ENCODE results near the gene HOATZ. TPM values are rescaled to one million over a fixed set of nuclear protein-coding genes. Genes with fewer than 3 reads are reported as not detected.
A peak's percentile ranks its signal among the peaks of the same experiment; 100 is the strongest.

HOATZ gene
- total and polyA plus RNA-seq, 2 donors from 2014 or later: not detected

- Histone ChIP-seq H3K27ac (ENCODE audit: low read depth in 2 of 2, low read length in 2 of 2) (peak overlapping the region in 1 of 2 donors; percentile 6), H3K27me3 (ENCODE audit: control insufficient read depth, insufficient read depth, low read length) (no peaks in the 10 kb centered on the region), H3K4me1 (ENCODE audit: control insufficient read depth in 2 of 3, insufficient read depth in 2 of 3, low read depth in 1 of 3, low read length in 3 of 3) (peaks cover 0 to 17% (median 0%) of the 10 kb centered on the region in 3 donors), H3K4me3 (ENCODE audit: low read length in 3 of 3) (peak overlapping the region in 2 of 3 donors; percentile 45 to 49), H3K9me3 (ENCODE audit: control insufficient read depth in 2 of 3, insufficient read depth in 1 of 3, low read length in 3 of 3) (no peaks in the 10 kb centered on the region), H3K36me3 (ENCODE audit: control insufficient read depth in 2 of 3, insufficient read depth in 3 of 3, low read length in 3 of 3) (no peaks in the 10 kb centered on the region), H3K9ac (ENCODE audit: low read length in 3 of 3) (no peak overlapping the region)
- no peak for TF ChIP-seq CTCF (IDR thresholded peaks at IDR 0.05; ENCODE audit: borderline replicate concordance, extremely low read depth, insufficient read depth)
- FAIRE-seq (no peak), DNase-seq (peak in 2 of 5 donors; percentile 31 to 40)
- intact Hi-C loops (cut with DNase I): no loop called here
Observed at GRCh38 chr11:111539426-111540113, 25.0 kb downstream of the HOATZ start.

- no peaks in the 10 kb centered on the region for H3K9me3 ChIP-seq (ENCODE audit: control insufficient read depth in 2 of 3, insufficient read depth in 1 of 3, low read length in 3 of 3)
- FAIRE-seq: no peak
- H3K27me3 ChIP-seq (ENCODE audit: control insufficient read depth, insufficient read depth, low read length): no peaks in the 10 kb centered on the region
- intact Hi-C loops (cut with DNase I): no loop called here
- no peaks in the 10 kb centered on the region for H3K36me3 ChIP-seq (ENCODE audit: control insufficient read depth in 2 of 3, insufficient read depth in 3 of 3, low read length in 3 of 3)
- peak; percentile 61 to 88 (median 78) for DNase-seq
- H3K27ac ChIP-seq (ENCODE audit: low read depth in 2 of 2, low read length in 2 of 2): peak within 1 kb of the TSS; percentile 7 to 48
- H3K4me1 ChIP-seq (ENCODE audit: control insufficient read depth in 2 of 3, insufficient read depth in 2 of 3, low read depth in 1 of 3, low read length in 3 of 3): peaks cover 0 to 17% (median 0%) of the 10 kb centered on the region in 3 donors
- peak within 1 kb of the TSS; percentile 44 to 49 (median 45) for H3K4me3 ChIP-seq (ENCODE audit: low read length in 3 of 3)
- TF ChIP-seq CTCF (IDR thresholded peaks at IDR 0.05; ENCODE audit: borderline replicate concordance, extremely low read depth, insufficient read depth): no peak
- peak within 1 kb of the TSS in 1 of 3 donors; percentile 11 for H3K9ac ChIP-seq (ENCODE audit: low read length in 3 of 3)
Observed at GRCh38 chr11:111540114-111540936, 25.7 kb downstream of the HOATZ start, which contains the start of gene LAYN. Gene LAYN (plus strand): TSS chr11:111540720. CDS start chr11:111540844, 124 bp downstream.

- H3K27ac ChIP-seq (ENCODE audit: low read depth in 2 of 2, low read length in 2 of 2): peak overlapping the region; percentile 7 to 48
- no peak overlapping the region for H3K9ac ChIP-seq (ENCODE audit: low read length in 3 of 3)
- H3K27me3 ChIP-seq (ENCODE audit: control insufficient read depth, insufficient read depth, low read length): no peaks in the 10 kb centered on the region
- intact Hi-C loops (cut with DNase I): no loop called here
- no peak for TF ChIP-seq CTCF (IDR thresholded peaks at IDR 0.05; ENCODE audit: borderline replicate concordance, extremely low read depth, insufficient read depth)
- no peaks in the 10 kb centered on the region for H3K9me3 ChIP-seq (ENCODE audit: control insufficient read depth in 2 of 3, insufficient read depth in 1 of 3, low read length in 3 of 3)
- peak overlapping the region in 2 of 3 donors; percentile 10 to 45 for H3K4me3 ChIP-seq (ENCODE audit: low read length in 3 of 3)
- H3K36me3 ChIP-seq (ENCODE audit: control insufficient read depth in 2 of 3, insufficient read depth in 3 of 3, low read length in 3 of 3): no peaks in the 10 kb centered on the region
- peaks cover 0 to 17% (median 0%) of the 10 kb centered on the region in 3 donors for H3K4me1 ChIP-seq (ENCODE audit: control insufficient read depth in 2 of 3, insufficient read depth in 2 of 3, low read depth in 1 of 3, low read length in 3 of 3)
- DNase-seq (peak in 1 of 5 donors; percentile 42), FAIRE-seq (no peak)
Observed at GRCh38 chr11:111540937-111541253, 26.3 kb downstream of the HOATZ start.

Data from kidney (tissue), 14 donors.